Measurements from ENCODE around the gene AIRE. TPM values are rescaled to one million over a fixed set of nuclear protein-coding genes. Genes with fewer than 3 reads are reported as not detected.

The AIRE gene
- polyA plus RNA-seq, 1 donor = 14.3 TPM

- Histone ChIP-seq H3K4me1 (ENCODE audit: control insufficient read depth, insufficient read depth, low read length) (no peaks in the 10 kb centered on the region), H3K9me3 (ENCODE audit: control insufficient read depth, low read depth, low read length) (no peaks in the 10 kb centered on the region), H3K36me3 (ENCODE audit: control insufficient read depth, insufficient read depth, low read length) (peaks cover 43% of the 10 kb centered on the region), H3K4me3 (ENCODE audit: low read length) (no peak overlapping the region), H3K27ac (ENCODE audit: low read length) (no peak overlapping the region), H3K27me3 (ENCODE audit: control insufficient read depth, insufficient read depth, low read length) (no peaks in the 10 kb centered on the region)
- no peak for DNase-seq
- WGBS (ENCODE audit: insufficient coverage, low lambda C conversion rate) = no CpG with 5 or more reads among the region's 20 CpGs
These were observed 46.1 kb downstream of the AIRE start for GRCh38 chr21:44331650-44332307.

- Histone ChIP-seq H3K27me3 (ENCODE audit: control insufficient read depth, insufficient read depth, low read length) (no peaks in the 10 kb centered on the region), H3K4me1 (ENCODE audit: control insufficient read depth, insufficient read depth, low read length) (no peaks in the 10 kb centered on the region), H3K4me3 (ENCODE audit: low read length) (no peak overlapping the region), H3K36me3 (ENCODE audit: control insufficient read depth, insufficient read depth, low read length) (peaks cover 40% of the 10 kb centered on the region), H3K27ac (ENCODE audit: low read length) (no peak overlapping the region), H3K9me3 (ENCODE audit: control insufficient read depth, low read depth, low read length) (no peaks in the 10 kb centered on the region)
- DNase-seq = no peak
- WGBS (ENCODE audit: insufficient coverage, low lambda C conversion rate) = no CpG with 5 or more reads among the region's 17 CpGs
These were observed 46.7 kb downstream of the AIRE start for GRCh38 chr21:44332383-44332782.

- Histone ChIP-seq H3K4me1 (ENCODE audit: control insufficient read depth, insufficient read depth, low read length) (peaks cover 6% of the 10 kb centered on the region), H3K36me3 (ENCODE audit: control insufficient read depth, insufficient read depth, low read length) (peaks cover 34% of the 10 kb centered on the region), H3K27ac (ENCODE audit: low read length) (no peak overlapping the region), H3K4me3 (ENCODE audit: low read length) (no peak overlapping the region), H3K27me3 (ENCODE audit: control insufficient read depth, insufficient read depth, low read length) (no peaks in the 10 kb centered on the region), H3K9me3 (ENCODE audit: control insufficient read depth, low read depth, low read length) (no peaks in the 10 kb centered on the region)
- WGBS (ENCODE audit: insufficient coverage, low lambda C conversion rate) = no CpG with 5 or more reads among the region's 22 CpGs
- DNase-seq = no peak
These were observed 47.3 kb downstream of the AIRE start for GRCh38 chr21:44332965-44333364.

GRCh38 chr21:44333509-44334328 lies 48.0 kb downstream of the AIRE start:
- Histone ChIP-seq H3K9me3 (ENCODE audit: control insufficient read depth, low read depth, low read length) (no peaks in the 10 kb centered on the region), H3K4me1 (ENCODE audit: control insufficient read depth, insufficient read depth, low read length) (peaks cover 10% of the 10 kb centered on the region), H3K36me3 (ENCODE audit: control insufficient read depth, insufficient read depth, low read length) (peaks cover 31% of the 10 kb centered on the region), H3K4me3 (ENCODE audit: low read length) (no peak overlapping the region), H3K27ac (ENCODE audit: low read length) (no peak overlapping the region), H3K27me3 (ENCODE audit: control insufficient read depth, insufficient read depth, low read length) (no peaks in the 10 kb centered on the region)
- 100% methylated on average over 1 of the region's 45 CpGs for WGBS (ENCODE audit: insufficient coverage, low lambda C conversion rate)
- no peak for DNase-seq

GRCh38 chr21:44334329-44335030 lies 48.8 kb downstream of the AIRE start:
- Histone ChIP-seq H3K27ac (ENCODE audit: low read length) (no peak overlapping the region), H3K9me3 (ENCODE audit: control insufficient read depth, low read depth, low read length) (no peaks in the 10 kb centered on the region), H3K27me3 (ENCODE audit: control insufficient read depth, insufficient read depth, low read length) (no peaks in the 10 kb centered on the region), H3K36me3 (ENCODE audit: control insufficient read depth, insufficient read depth, low read length) (peaks cover 31% of the 10 kb centered on the region), H3K4me1 (ENCODE audit: control insufficient read depth, insufficient read depth, low read length) (peaks cover 10% of the 10 kb centered on the region), H3K4me3 (ENCODE audit: low read length) (no peak overlapping the region)
- no CpG with 5 or more reads among the region's 26 CpGs for WGBS (ENCODE audit: insufficient coverage, low lambda C conversion rate)
- no peak for DNase-seq

GRCh38 chr21:44335266-44336059 lies 49.8 kb downstream of the AIRE start:
- WGBS (ENCODE audit: insufficient coverage, low lambda C conversion rate) = no CpG with 5 or more reads among the region's 24 CpGs

GRCh38 chr21:44337449-44337848 lies 51.8 kb downstream of the AIRE start:
- peaks cover 17% of the 10 kb centered on the region for H3K36me3 ChIP-seq (ENCODE audit: control insufficient read depth, insufficient read depth, low read length)
- peaks cover 17% of the 10 kb centered on the region for H3K4me1 ChIP-seq (ENCODE audit: control insufficient read depth, insufficient read depth, low read length)
- H3K9me3 ChIP-seq (ENCODE audit: control insufficient read depth, low read depth, low read length) = no peaks in the 10 kb centered on the region
- H3K27ac ChIP-seq (ENCODE audit: low read length) = no peak overlapping the region
- H3K4me3 ChIP-seq (ENCODE audit: low read length) = no peak overlapping the region
- no peaks in the 10 kb centered on the region for H3K27me3 ChIP-seq (ENCODE audit: control insufficient read depth, insufficient read depth, low read length)
- 86% methylated on average over 1 of the region's 3 CpGs for WGBS (ENCODE audit: insufficient coverage, low lambda C conversion rate)
- DNase-seq = no peak

More at GRCh38 chr21:44335266-44336059, 49.8 kb downstream of the AIRE start:
- peaks cover 16% of the 10 kb centered on the region for H3K4me1 ChIP-seq (ENCODE audit: control insufficient read depth, insufficient read depth, low read length)
- H3K36me3 ChIP-seq (ENCODE audit: control insufficient read depth, insufficient read depth, low read length) = peaks cover 28% of the 10 kb centered on the region
- no peak overlapping the region for H3K27ac ChIP-seq (ENCODE audit: low read length)
- DNase-seq = no peak
- H3K27me3 ChIP-seq (ENCODE audit: control insufficient read depth, insufficient read depth, low read length) = no peaks in the 10 kb centered on the region
- H3K9me3 ChIP-seq (ENCODE audit: control insufficient read depth, low read depth, low read length) = no peaks in the 10 kb centered on the region
- H3K4me3 ChIP-seq (ENCODE audit: low read length) = no peak overlapping the region

- H3K27ac ChIP-seq (ENCODE audit: low read length) = peak overlapping the region; percentile 90
- H3K4me3 ChIP-seq (ENCODE audit: low read length) = peak overlapping the region; percentile 55
- H3K36me3 ChIP-seq (ENCODE audit: control insufficient read depth, insufficient read depth, low read length) = peaks cover 14% of the 10 kb centered on the region
- 0% methylated on average over 1 of the region's 47 CpGs for WGBS (ENCODE audit: insufficient coverage, low lambda C conversion rate)
- H3K27me3 ChIP-seq (ENCODE audit: control insufficient read depth, insufficient read depth, low read length) = no peaks in the 10 kb centered on the region
- no peaks in the 10 kb centered on the region for H3K9me3 ChIP-seq (ENCODE audit: control insufficient read depth, low read depth, low read length)
- peaks cover 19% of the 10 kb centered on the region for H3K4me1 ChIP-seq (ENCODE audit: control insufficient read depth, insufficient read depth, low read length)
- peak; percentile 74 to 85 for DNase-seq
These were observed 52.5 kb downstream of the AIRE start for GRCh38 chr21:44337941-44338895.

Measured in large intestine (tissue), 3 donors.